ENCODE measurements around the gene ZNF35.

ZNF35 gene

GRCh38 chr3:44685128-44685800, 36.7 kb downstream of the ZNF35 start:
- DNase-seq = no peak

GRCh38 chr3:44687898-44688297, 39.4 kb downstream of the ZNF35 start:
- DNase-seq = no peak

Data from cortex of kidney (tissue), 1 donor.